SJSA1 (cell line): ENCODE results near the gene AKR1C4. TPM values are rescaled to one million over a fixed set of nuclear protein-coding genes. Genes with fewer than 3 reads are reported as not detected.
"Not testable (repeated sequence)": the region's sequence is repeated elsewhere in the genome, so short reads cannot be mapped to it uniquely, and the experiment has no call there.

ENCODE experiments used
- DNase-seq, 2 experiments: peaks; one replicate each; pipeline ENCODE4 v3.0.0-alpha.2; 2015 to 2020; ENCODE audit warnings: low spot score in 2 of 2, low read depth in 1 of 2
- H3K27ac ChIP-seq: fragments of 250-450 bp; sonication (Bioruptor Pico); 2 replicates; pipeline ENCODE4 v1.5.1; 2020; ENCODE audit warnings: mild to moderate bottlenecking, moderate library complexity
- H3K27me3 ChIP-seq: fragments of 250-450 bp; sonication (Bioruptor Pico); replicated peaks from 2 replicates; pipeline ENCODE4 v1.5.1; 2020; ENCODE audit warnings: mild to moderate bottlenecking, moderate library complexity
- H3K36me3 ChIP-seq: fragments of 250-450 bp; sonication (Bioruptor Pico); 2 replicates; pipeline ENCODE4 v1.5.1; 2020; ENCODE audit warnings: mild to moderate bottlenecking
- H3K4me1 ChIP-seq: fragments of 250-450 bp; sonication (Bioruptor Pico); replicated peaks from 2 replicates; pipeline ENCODE4 v1.6.1; 2021; ENCODE audit warnings: mild to moderate bottlenecking
- H3K4me3 ChIP-seq: fragments of 250-450 bp; sonication (Bioruptor Pico); 2 replicates; pipeline ENCODE4 v1.5.1; 2020; ENCODE audit warnings: mild to moderate bottlenecking
- H3K9me3 ChIP-seq: fragments of 250-450 bp; sonication (Bioruptor Pico); replicated peaks from 2 replicates; pipeline ENCODE4 v1.5.1; 2020; ENCODE audit warnings: mild to moderate bottlenecking
- total RNA-seq: library from RNA; depleted of rRNA; stranded (reverse); fragments of >200 nt; shearing (Covaris generic); gene quantifications from 2 replicates; pipeline ENCODE4 v1.2.3, GENCODE V29; 2014

The AKR1C4 gene
- total RNA-seq, 1 experiment from 2014 or later = not detected

GRCh38 chr10:5183923-5184322 is 12.7 kb upstream of the AKR1C4 start:
- Histone ChIP-seq H3K27me3 (no peaks in the 10 kb centered on the region), H3K27ac (no peak overlapping the region), H3K9me3 (no peaks in the 10 kb centered on the region), H3K4me3 (no peak overlapping the region), H3K4me1 (no peaks in the 10 kb centered on the region), H3K36me3 (no peaks in the 10 kb centered on the region)
- no peak for DNase-seq

GRCh38 chr10:5184987-5185775 is 11.5 kb upstream of the AKR1C4 start, which contains the start of gene AKR1C8:
Gene AKR1C8, minus strand, starts transcription at chr10:5185150. Its CDS starts 46 bp downstream, at chr10:5185104.
- H3K4me3 ChIP-seq = no peak within 1 kb of the TSS
- H3K9me3 ChIP-seq = no peaks in the 10 kb centered on the region
- H3K27me3 ChIP-seq = no peaks in the 10 kb centered on the region
- H3K27ac ChIP-seq = no peak within 1 kb of the TSS
- H3K4me1 ChIP-seq = no peaks in the 10 kb centered on the region
- no peak for DNase-seq
- no peaks in the 10 kb centered on the region for H3K36me3 ChIP-seq

GRCh38 chr10:5187867-5188266 is 8.8 kb upstream of the AKR1C4 start:
- Histone ChIP-seq H3K36me3 (no peaks in the 10 kb centered on the region), H3K4me3 (no peak overlapping the region), H3K27ac (no peak overlapping the region), H3K4me1 (no peaks in the 10 kb centered on the region), H3K27me3 (no peaks in the 10 kb centered on the region), H3K9me3 (no peaks in the 10 kb centered on the region)
- no peak for DNase-seq

- no peaks in the 10 kb centered on the region for H3K36me3 ChIP-seq
- no peaks in the 10 kb centered on the region for H3K9me3 ChIP-seq
- H3K27ac ChIP-seq = no peak overlapping the region
- no peaks in the 10 kb centered on the region for H3K27me3 ChIP-seq
- H3K4me3 ChIP-seq = no peak overlapping the region
- H3K4me1 ChIP-seq = no peaks in the 10 kb centered on the region
- DNase-seq = no peak
Measured at GRCh38 chr10:5188358-5188757, 8.3 kb upstream of the AKR1C4 start.

GRCh38 chr10:5194431-5194830 is 2.2 kb upstream of the AKR1C4 start:
- Histone ChIP-seq H3K27me3 (no peaks in the 10 kb centered on the region), H3K4me3 (no peak overlapping the region), H3K4me1 (no peaks in the 10 kb centered on the region), H3K27ac (no peak overlapping the region), H3K9me3 (no peaks in the 10 kb centered on the region), H3K36me3 (no peaks in the 10 kb centered on the region)
- no peak for DNase-seq

GRCh38 chr10:5195727-5196374 is 786 bp upstream of the AKR1C4 start:
- Histone ChIP-seq H3K27ac (no peak overlapping the region), H3K4me3 (no peak overlapping the region), H3K27me3 (no peaks in the 10 kb centered on the region), H3K4me1 (no peaks in the 10 kb centered on the region), H3K36me3 (no peaks in the 10 kb centered on the region), H3K9me3 (no peaks in the 10 kb centered on the region)
- DNase-seq = no peak

GRCh38 chr10:5198386-5198785 is 1.7 kb downstream of the AKR1C4 start:
- no peaks in the 10 kb centered on the region for H3K4me1 ChIP-seq
- no peaks in the 10 kb centered on the region for H3K9me3 ChIP-seq
- no peak overlapping the region for H3K27ac ChIP-seq
- no peak overlapping the region for H3K4me3 ChIP-seq
- no peaks in the 10 kb centered on the region for H3K36me3 ChIP-seq
- H3K27me3 ChIP-seq = no peaks in the 10 kb centered on the region
- no peak for DNase-seq

- H3K27me3 ChIP-seq = no peaks in the 10 kb centered on the region
- no peaks in the 10 kb centered on the region for H3K4me1 ChIP-seq
- no peaks in the 10 kb centered on the region for H3K9me3 ChIP-seq
- H3K27ac ChIP-seq = no peak overlapping the region
- no peak for DNase-seq
- no peaks in the 10 kb centered on the region for H3K36me3 ChIP-seq
- H3K4me3 ChIP-seq = no peak overlapping the region
Measured at GRCh38 chr10:5199398-5199797, 2.8 kb downstream of the AKR1C4 start.

GRCh38 chr10:5206799-5207198 is 10.2 kb downstream of the AKR1C4 start:
- H3K4me1 ChIP-seq = no peaks in the 10 kb centered on the region
- 0 out of 2 replicates have a peak, but pooled peaks cover 2% of the 10 kb centered on the region for H3K9me3 ChIP-seq
- H3K27me3 ChIP-seq = no peaks in the 10 kb centered on the region
- H3K27ac ChIP-seq = no peak overlapping the region
- no peaks in the 10 kb centered on the region for H3K36me3 ChIP-seq
- no peak for DNase-seq
- H3K4me3 ChIP-seq = no peak overlapping the region

- H3K36me3 ChIP-seq, H3K4me1 ChIP-seq, DNase-seq, H3K27ac ChIP-seq, H3K27me3 ChIP-seq, H3K4me3 ChIP-seq, H3K9me3 ChIP-seq: not testable (repeated sequence)
Measured at GRCh38 chr10:5209776-5210175, 13.1 kb downstream of the AKR1C4 start.

- H3K4me1 ChIP-seq, DNase-seq, H3K9me3 ChIP-seq, H3K4me3 ChIP-seq, H3K27ac ChIP-seq, H3K27me3 ChIP-seq, H3K36me3 ChIP-seq: not testable (repeated sequence)
Measured at GRCh38 chr10:5210261-5210660, 13.6 kb downstream of the AKR1C4 start.

- DNase-seq = no peak
- H3K36me3 ChIP-seq = no peaks in the 10 kb centered on the region
- H3K27me3 ChIP-seq = no peaks in the 10 kb centered on the region
- no peaks in the 10 kb centered on the region for H3K4me1 ChIP-seq
- H3K27ac ChIP-seq = no peak overlapping the region
- H3K4me3 ChIP-seq = no peak overlapping the region
- 0 out of 2 replicates have a peak, but pooled peaks cover 2% of the 10 kb centered on the region for H3K9me3 ChIP-seq
Measured at GRCh38 chr10:5211696-5212536, 15.3 kb downstream of the AKR1C4 start.

- H3K9me3 ChIP-seq = no peaks in the 10 kb centered on the region
- H3K27ac ChIP-seq = no peak overlapping the region
- DNase-seq = no peak
- no peaks in the 10 kb centered on the region for H3K4me1 ChIP-seq
- no peak overlapping the region for H3K4me3 ChIP-seq
- H3K36me3 ChIP-seq = no peaks in the 10 kb centered on the region
- H3K27me3 ChIP-seq = no peaks in the 10 kb centered on the region
Measured at GRCh38 chr10:5216801-5217200, 20.2 kb downstream of the AKR1C4 start.

GRCh38 chr10:5219262-5219661 is 22.6 kb downstream of the AKR1C4 start:
- Histone ChIP-seq H3K4me3 (no peak overlapping the region), H3K27me3 (no peaks in the 10 kb centered on the region), H3K27ac (no peak overlapping the region), H3K36me3 (no peaks in the 10 kb centered on the region), H3K9me3 (no peaks in the 10 kb centered on the region), H3K4me1 (no peaks in the 10 kb centered on the region)
- no peak for DNase-seq
